K562 (cell line): ENCODE measurements around the gene GNB2. TPM values are rescaled to one million over a fixed set of nuclear protein-coding genes. Genes with fewer than 3 reads are reported as not detected.

ENCODE experiments used
- CC2D1A ChIP-seq: fragments of 450-650 bp; IDR thresholded peaks from 2 replicates; pipeline ENCODE4 v1.6.1; 2017; ENCODE audit warnings: mild to moderate bottlenecking
- EGR1 ChIP-seq: fragments of 450-650 bp; conservative IDR thresholded peaks from 2 replicates; pipeline ENCODE4 v1.6.1; 2017; ENCODE audit warnings: mild to moderate bottlenecking
- GTF2E2 ChIP-seq: fragments of 200-800 bp; sonication (Bioruptor generic); IDR thresholded peaks from 2 replicates; pipeline ENCODE4 v1.6.1; 2016; ENCODE audit warnings: missing genetic modification characterization, missing compliant biosample characterization
- HINFP ChIP-seq: fragments of 450-650 bp; conservative IDR thresholded peaks from 2 replicates; pipeline ENCODE4 v1.6.1; 2016; ENCODE audit warnings: missing genetic modification characterization, low read depth, mild to moderate bottlenecking, control low read depth, missing compliant biosample characterization
- HLTF ChIP-seq: fragments of 450-650 bp; IDR thresholded peaks from 2 replicates; pipeline ENCODE4 v1.6.1; 2016
- IFI16 ChIP-seq: fragments of 250-450 bp; sonication (Bioruptor Pico); IDR thresholded peaks from 2 replicates; pipeline ENCODE4 v2.1.2; 2022; ENCODE audit warnings: mild to moderate bottlenecking, inconsistent platforms
- IRF1 ChIP-seq: sonication (generic); formaldehyde crosslinking; IDR thresholded peaks from 2 replicates; pipeline ENCODE4 v1.8.0; 2022; ENCODE audit warnings: missing genetic modification reagents, mild to moderate bottlenecking, borderline replicate concordance
- MEIS2 ChIP-seq: fragments of 450-650 bp; IDR thresholded peaks from 2 replicates; pipeline ENCODE4 v1.6.1; 2014; ENCODE audit warnings: mild to moderate bottlenecking; ENCODE audit not compliant: partially characterized antibody
- NFYB ChIP-seq: IDR thresholded peaks from 2 replicates; pipeline ENCODE4 v1.6.1; 2011; ENCODE audit warnings: mild to moderate bottlenecking, moderate library complexity; ENCODE audit not compliant: insufficient read length; ENCODE audit errors: extremely low read depth
- PHB2 ChIP-seq: fragments of 450-650 bp; IDR thresholded peaks from 2 replicates; pipeline ENCODE4 v1.6.1; 2017; ENCODE audit warnings: low read depth
- POLR2G ChIP-seq: fragments of 200-400 bp; formaldehyde crosslinking; IDR thresholded peaks from 2 replicates; pipeline ENCODE4 v1.6.1; 2017; ENCODE audit warnings: low read depth, mild to moderate bottlenecking, antibody characterized with exemption, low read length, moderate library complexity
- PTTG1 ChIP-seq: fragments of 450-650 bp; IDR thresholded peaks from 2 replicates; pipeline ENCODE4 v1.6.1; 2016; ENCODE audit warnings: low read depth, mild to moderate bottlenecking, missing genetic modification characterization, missing compliant biosample characterization
- SMC3 ChIP-seq: conservative IDR thresholded peaks from 2 replicates; pipeline ENCODE4 v1.6.1; 2011; ENCODE audit warnings: low read depth, low read length, improper control_type of control experiment; ENCODE audit not compliant: insufficient read depth
- TAL1 ChIP-seq: fragments of 450-650 bp; IDR thresholded peaks from 2 replicates; pipeline ENCODE4 v1.6.1; 2016; ENCODE audit warnings: mild to moderate bottlenecking
- TEAD2 ChIP-seq: fragments of 450-650 bp; IDR thresholded peaks from 2 replicates; pipeline ENCODE4 v1.6.1; 2016; ENCODE audit warnings: missing genetic modification characterization, control low read depth, missing compliant biosample characterization
- TRIM28 ChIP-seq: fragments of 450-650 bp; IDR thresholded peaks from 2 replicates; pipeline ENCODE4 v1.6.1; 2017
- USF2 ChIP-seq: sonication (generic); formaldehyde crosslinking; IDR thresholded peaks from 2 replicates; pipeline ENCODE4 v1.5.0; 2020; ENCODE audit warnings: missing genetic modification reagents
- ZBTB9 ChIP-seq: fragments of 450-650 bp; formaldehyde crosslinking; IDR thresholded peaks from 2 replicates; pipeline ENCODE4 v1.4.0; 2020; ENCODE audit warnings: mild to moderate bottlenecking, moderate library complexity
- ZNF146 ChIP-seq: IDR thresholded peaks from one replicate; pipeline ENCODE4 v1.6.1; 2018; ENCODE audit warnings: missing compliant biosample characterization; ENCODE audit not compliant: unreplicated experiment
- ZNF384 ChIP-seq: IDR thresholded peaks from 2 replicates; pipeline ENCODE4 v1.6.1; 2012; ENCODE audit warnings: low read depth, low read length, improper control_type of control experiment
- ZNF398 ChIP-seq: fragments of 250-450 bp; sonication (Bioruptor Pico); IDR thresholded peaks from 2 replicates; pipeline ENCODE4 v1.8.0; 2021; ENCODE audit warnings: moderate library complexity, mild to moderate bottlenecking, inconsistent platforms
- ZNF436 ChIP-seq: fragments of 250-450, 450-650 bp; sonication (Bioruptor Pico); formaldehyde crosslinking; IDR thresholded peaks from 2 replicates; pipeline ENCODE4 v1.7.0; 2020; ENCODE audit warnings: mild to moderate bottlenecking
- ZNF584 ChIP-seq: fragments of 200-800 bp; sonication (Bioruptor generic); IDR thresholded peaks from 2 replicates; pipeline ENCODE4 v1.6.1; 2016; ENCODE audit warnings: low read depth, mild to moderate bottlenecking, missing genetic modification characterization, missing compliant biosample characterization
- ZNF717 ChIP-seq: fragments of 250-450 bp; sonication (Bioruptor Pico); IDR thresholded peaks from 2 replicates; pipeline ENCODE4 v1.5.0; 2021
- polyA plus RNA-seq, 8 experiments: library from polyadenylated mRNA; depleted of rRNA in 4 of 8; stranded (reverse) in 5 of 8; unstranded in 3 of 8; fragments of >200 nt; fragmentation: Nextera tagmentation in 2 of 8; fragmentation: Illumina TruSeq in 1 of 8; extraction: Ambion mirVana in 2 of 8; extraction: Trizol in 1 of 8; gene quantifications; 2 replicates each; pipeline versions ENCODE4 v1.2.1 to v1.2.3, GENCODE V29; 2011 to 2014; ENCODE audit warnings: inconsistent platforms in 1 of 8, missing spikeins in 1 of 8
- total RNA-seq, 7 experiments: library from RNA; depleted of rRNA in 6 of 7; stranded (reverse); fragments of >200 nt in 6 of 7; fragmentation: Illumina TruSeq in 2 of 7; extraction: Trizol in 2 of 7; gene quantifications; 2 replicates each; pipeline versions ENCODE4 v1.2.1 to v1.2.3, GENCODE V29; 2011 to 2021; ENCODE audit warnings: low replicate concordance in 1 of 7

GNB2 gene
- total and polyA plus RNA-seq, 9 of the 15 experiments (the other 6 are each of a cell fraction or from before 2014, with no cell fraction given), result 0.65 to 320 (median 104) TPM

- TF ChIP-seq ZNF398, result no peak
- TF ChIP-seq CC2D1A, result peak; percentile 94
- TF ChIP-seq ZNF717 (CRISPR knock-in tag), result no peak
- no peak for TF ChIP-seq HINFP (tag)
- TF ChIP-seq POLR2G, result peak; percentile 51; the same call in 1 of the 2 replicates
- TF ChIP-seq ZNF384, result no peak
- no peak for TF ChIP-seq ZNF436 (CRISPR knock-in tag)
- no peak for TF ChIP-seq HLTF
- peak; percentile 25; the same call in 1 of the 2 replicates for TF ChIP-seq TRIM28
- peak; percentile 92 for TF ChIP-seq PHB2
- no peak for TF ChIP-seq NFYB
- no peak for TF ChIP-seq GTF2E2 (tag)
- no peak for TF ChIP-seq PTTG1
- no peak for TF ChIP-seq IRF1
- no peak for TF ChIP-seq SMC3
- peak; percentile 65 for TF ChIP-seq EGR1
- no peak; the same call in 1 of the 2 replicates for TF ChIP-seq ZBTB9 (CRISPR knock-in tag)
- peak; percentile 46 for TF ChIP-seq MEIS2
- no peak for TF ChIP-seq TEAD2 (tag)
- no peak for TF ChIP-seq IFI16 (CRISPR knock-in tag)
- TF ChIP-seq ZNF146, result no peak
- peak; percentile 97 for TF ChIP-seq TAL1
- peak; percentile 66; the same call in 1 of the 2 replicates for TF ChIP-seq ZNF584
- TF ChIP-seq USF2 (CRISPR knock-in tag), result no peak
Observed at GRCh38 chr7:100641463-100641859, 32.1 kb upstream of the GNB2 start, which contains the start of gene TFR2 (continued).
